Ishikawa (cell line): ENCODE results near the gene STARD10.

Experiments used
- CEBPB ChIP-seq: IDR thresholded peaks from 2 replicates; pipeline ENCODE4 v1.6.1; 2012
- CREB1 ChIP-seq: IDR thresholded peaks from 2 replicates; pipeline ENCODE4 v1.6.1; 2012; ENCODE audit warnings: low read depth
- EGR1 ChIP-seq: IDR thresholded peaks from 2 replicates; pipeline ENCODE4 v1.6.1; 2012
- EP300 ChIP-seq: IDR thresholded peaks from 2 replicates; pipeline ENCODE4 v1.6.1; 2012; ENCODE audit warnings: borderline replicate concordance
- FOXM1 ChIP-seq: IDR thresholded peaks from 2 replicates; pipeline ENCODE4 v1.6.1; 2012; ENCODE audit warnings: low read depth, borderline replicate concordance
- NFIC ChIP-seq: IDR thresholded peaks from 2 replicates; pipeline ENCODE4 v1.6.1; 2012
- RAD21 ChIP-seq: IDR thresholded peaks from 2 replicates; pipeline ENCODE4 v1.6.1; 2012; ENCODE audit warnings: low read depth
- TAF1 ChIP-seq: IDR thresholded peaks from 2 replicates; pipeline ENCODE4 v1.6.1; 2012; ENCODE audit warnings: low read depth, mild to moderate bottlenecking
- TCF12 ChIP-seq: IDR thresholded peaks from 2 replicates; pipeline ENCODE4 v1.6.1; 2012; ENCODE audit warnings: low read depth
- TEAD4 ChIP-seq: IDR thresholded peaks from 2 replicates; pipeline ENCODE4 v1.6.1; 2012
- YY1 ChIP-seq: IDR thresholded peaks from 2 replicates; pipeline ENCODE4 v1.6.1; 2012; ENCODE audit warnings: low read depth
- ZBTB7A ChIP-seq: IDR thresholded peaks from 2 replicates; pipeline ENCODE4 v1.6.1; 2012; ENCODE audit warnings: low read depth
- TF ChIP-seq, protein P1 (sequence below): IDR thresholded peaks from 2 replicates; pipeline ENCODE4 v1.6.1; 2012; ENCODE audit warnings: low read depth, mild to moderate bottlenecking
- TF ChIP-seq, protein P2 (sequence below): IDR thresholded peaks from 2 replicates; pipeline ENCODE4 v1.6.1; 2012
- TF ChIP-seq, protein P3 (sequence below): IDR thresholded peaks from 2 replicates; pipeline ENCODE4 v1.6.1; 2012

The STARD10 gene

DNA sequence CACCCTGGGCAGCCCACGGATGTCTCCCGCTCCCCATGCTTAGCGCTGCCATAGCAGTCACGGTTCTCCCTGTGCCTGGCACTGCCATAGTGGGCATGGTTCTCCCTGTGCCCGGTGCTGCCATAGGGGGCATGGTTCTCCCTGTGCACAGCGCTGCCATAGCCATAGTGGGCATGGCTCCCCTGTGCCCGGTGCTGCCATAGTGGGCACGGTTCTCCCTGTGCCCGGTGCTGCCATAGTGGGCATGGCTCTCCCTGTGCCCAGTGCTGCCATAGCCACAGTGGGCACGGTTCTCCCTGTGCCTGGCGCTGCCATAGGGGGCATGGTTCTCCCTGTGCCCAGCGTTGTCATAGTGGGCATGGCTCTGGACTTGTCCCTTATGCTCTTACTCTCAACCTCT, 21.8 kb downstream of the STARD10 start:
- TF ChIP-seq, protein P1, sequence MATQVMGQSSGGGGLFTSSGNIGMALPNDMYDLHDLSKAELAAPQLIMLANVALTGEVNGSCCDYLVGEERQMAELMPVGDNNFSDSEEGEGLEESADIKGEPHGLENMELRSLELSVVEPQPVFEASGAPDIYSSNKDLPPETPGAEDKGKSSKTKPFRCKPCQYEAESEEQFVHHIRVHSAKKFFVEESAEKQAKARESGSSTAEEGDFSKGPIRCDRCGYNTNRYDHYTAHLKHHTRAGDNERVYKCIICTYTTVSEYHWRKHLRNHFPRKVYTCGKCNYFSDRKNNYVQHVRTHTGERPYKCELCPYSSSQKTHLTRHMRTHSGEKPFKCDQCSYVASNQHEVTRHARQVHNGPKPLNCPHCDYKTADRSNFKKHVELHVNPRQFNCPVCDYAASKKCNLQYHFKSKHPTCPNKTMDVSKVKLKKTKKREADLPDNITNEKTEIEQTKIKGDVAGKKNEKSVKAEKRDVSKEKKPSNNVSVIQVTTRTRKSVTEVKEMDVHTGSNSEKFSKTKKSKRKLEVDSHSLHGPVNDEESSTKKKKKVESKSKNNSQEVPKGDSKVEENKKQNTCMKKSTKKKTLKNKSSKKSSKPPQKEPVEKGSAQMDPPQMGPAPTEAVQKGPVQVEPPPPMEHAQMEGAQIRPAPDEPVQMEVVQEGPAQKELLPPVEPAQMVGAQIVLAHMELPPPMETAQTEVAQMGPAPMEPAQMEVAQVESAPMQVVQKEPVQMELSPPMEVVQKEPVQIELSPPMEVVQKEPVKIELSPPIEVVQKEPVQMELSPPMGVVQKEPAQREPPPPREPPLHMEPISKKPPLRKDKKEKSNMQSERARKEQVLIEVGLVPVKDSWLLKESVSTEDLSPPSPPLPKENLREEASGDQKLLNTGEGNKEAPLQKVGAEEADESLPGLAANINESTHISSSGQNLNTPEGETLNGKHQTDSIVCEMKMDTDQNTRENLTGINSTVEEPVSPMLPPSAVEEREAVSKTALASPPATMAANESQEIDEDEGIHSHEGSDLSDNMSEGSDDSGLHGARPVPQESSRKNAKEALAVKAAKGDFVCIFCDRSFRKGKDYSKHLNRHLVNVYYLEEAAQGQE: no peak
- TF ChIP-seq FOXM1 (no peak), TCF12 (no peak), NFIC (no peak), TAF1 (no peak), EGR1 (no peak), RAD21 (no peak), EP300 (no peak), YY1 (no peak), ZBTB7A (no peak), TEAD4 (no peak), CEBPB (no peak), CREB1 (no peak)
- TF ChIP-seq, protein P2, sequence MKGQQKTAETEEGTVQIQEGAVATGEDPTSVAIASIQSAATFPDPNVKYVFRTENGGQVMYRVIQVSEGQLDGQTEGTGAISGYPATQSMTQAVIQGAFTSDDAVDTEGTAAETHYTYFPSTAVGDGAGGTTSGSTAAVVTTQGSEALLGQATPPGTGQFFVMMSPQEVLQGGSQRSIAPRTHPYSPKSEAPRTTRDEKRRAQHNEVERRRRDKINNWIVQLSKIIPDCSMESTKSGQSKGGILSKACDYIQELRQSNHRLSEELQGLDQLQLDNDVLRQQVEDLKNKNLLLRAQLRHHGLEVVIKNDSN: no peak
- TF ChIP-seq, protein P3, sequence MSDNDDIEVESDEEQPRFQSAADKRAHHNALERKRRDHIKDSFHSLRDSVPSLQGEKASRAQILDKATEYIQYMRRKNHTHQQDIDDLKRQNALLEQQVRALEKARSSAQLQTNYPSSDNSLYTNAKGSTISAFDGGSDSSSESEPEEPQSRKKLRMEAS: no peak

- TF ChIP-seq TAF1: no peak
- TF ChIP-seq, protein P2: no peak
- TF ChIP-seq NFIC: no peak
- TF ChIP-seq CREB1: no peak
- TF ChIP-seq RAD21: no peak
- TF ChIP-seq, protein P3: no peak
- TF ChIP-seq YY1: no peak
- TF ChIP-seq ZBTB7A: no peak
- TF ChIP-seq EP300: no peak
- TF ChIP-seq, protein P1: no peak
- TF ChIP-seq FOXM1: no peak
- TF ChIP-seq TEAD4: no peak
- TF ChIP-seq TCF12: no peak
Observed at GRCh38 chr11:72771507-72771906, 22.3 kb downstream of the STARD10 start.

DNA sequence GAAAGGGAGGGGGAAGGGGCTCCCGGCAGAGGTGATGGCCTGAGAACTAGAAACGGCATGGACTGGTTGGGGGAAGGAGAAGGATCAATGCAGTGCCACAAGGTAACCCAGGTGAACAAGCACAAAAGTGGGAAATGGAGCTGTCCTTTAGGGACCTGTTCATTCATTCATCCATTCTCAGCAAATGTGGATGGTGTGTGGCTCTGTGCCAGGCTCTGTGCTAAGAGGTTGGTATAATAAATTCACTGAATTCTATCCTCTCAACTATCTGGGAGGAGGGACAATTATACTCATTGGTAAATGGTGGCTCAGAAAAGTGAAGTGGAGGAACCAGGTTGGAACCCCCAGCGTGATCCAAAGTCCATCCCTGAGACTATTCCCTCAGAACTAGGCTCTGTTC, 23.0 kb downstream of the STARD10 start:
- TF ChIP-seq, protein P1: no peak
- TF ChIP-seq, protein P2: no peak
- TF ChIP-seq NFIC (no peak), CREB1 (no peak), CEBPB (no peak), EGR1 (no peak), RAD21 (no peak), TAF1 (no peak), ZBTB7A (no peak), FOXM1 (no peak), TEAD4 (no peak), YY1 (no peak), EP300 (no peak), TCF12 (no peak)
- TF ChIP-seq, protein P3: no peak

DNA sequence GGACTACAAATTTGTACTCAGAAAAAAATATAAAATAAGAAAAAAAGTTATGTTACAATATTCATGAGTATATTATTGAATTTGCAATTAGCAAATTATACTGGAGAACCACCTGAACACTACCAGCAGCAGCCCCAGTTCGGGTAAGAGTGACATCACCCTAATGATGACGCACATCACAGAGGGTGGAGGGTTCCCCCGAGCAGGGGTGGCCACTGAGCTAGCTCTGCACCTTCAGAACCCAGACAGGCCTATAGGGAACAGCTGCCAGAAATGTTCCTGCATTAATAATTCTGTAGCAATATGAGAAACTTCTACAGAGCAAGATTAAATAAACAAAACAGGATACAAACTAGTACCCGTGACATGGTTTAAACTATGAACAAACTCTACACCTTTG, 24.2 kb downstream of the STARD10 start:
- TF ChIP-seq, protein P3: no peak
- TF ChIP-seq RAD21: no peak
- TF ChIP-seq YY1: no peak
- no peak for TF ChIP-seq TEAD4
- no peak for TF ChIP-seq ZBTB7A
- TF ChIP-seq TAF1: no peak
- TF ChIP-seq NFIC: no peak
- TF ChIP-seq CEBPB: no peak
- no peak for TF ChIP-seq CREB1
- TF ChIP-seq EGR1: no peak
